ENCODE data around the gene TTLL10. TPM values are rescaled to one million over a fixed set of nuclear protein-coding genes. Genes with fewer than 3 reads are reported as not detected.

The TTLL10 gene
- total RNA-seq, 4 donors from 2014 or later = 0.23 TPM; not detected in 3

DNA sequence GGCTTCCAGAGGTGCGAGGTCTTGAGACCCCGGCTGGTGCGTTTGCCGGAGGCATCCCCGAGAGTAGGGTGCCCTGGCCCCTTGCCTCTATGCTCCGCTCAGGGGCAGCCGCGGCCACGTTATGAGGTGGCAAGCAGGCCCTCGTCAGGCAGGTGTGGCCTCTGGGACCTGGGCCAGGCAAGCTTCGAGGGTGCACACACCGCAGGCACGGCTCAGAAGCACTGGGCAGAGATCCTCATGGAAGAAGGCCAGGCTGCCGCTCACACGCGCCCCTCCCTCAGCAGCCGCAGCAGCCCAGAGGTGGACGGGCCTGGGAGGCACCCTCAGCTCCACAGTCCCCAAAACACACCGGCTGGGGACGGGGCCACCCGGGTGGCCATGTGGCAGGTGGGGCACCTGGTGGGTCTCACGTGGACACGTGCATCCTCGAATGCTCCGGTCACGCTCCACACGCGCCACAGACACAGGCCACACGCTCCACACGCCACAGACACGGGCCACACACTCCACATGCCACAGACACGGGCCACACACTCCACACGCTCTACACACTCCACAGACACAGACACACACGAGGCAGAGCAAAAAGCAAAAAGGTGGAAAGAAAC is 51.7 kb downstream of the TTLL10 start:
- WGBS, 2 donors (ENCODE audit: low coverage in 1 of 2) = 88% methylated on average over 7 of the region's 34 CpGs; no CpG with 5 or more reads in 1 of the 2 donors
- TF ChIP-seq POLR2AphosphoS5 (IDR thresholded peaks at IDR 0.05) (no peak), EP300 (IDR thresholded peaks at IDR 0.05) (no peak), POLR2A (IDR thresholded peaks at IDR 0.05) (no peak), CTCF (IDR thresholded peaks at IDR 0.05) (no peak)
- H3K4me3 ChIP-seq = no peak overlapping the region
- no peak for ATAC-seq
- no peaks in the 10 kb centered on the region for H3K9me3 ChIP-seq
- H3K36me3 ChIP-seq = peaks cover 0 to 94% of the 10 kb centered on the region in 2 donors
- no peaks in the 10 kb centered on the region for H3K27me3 ChIP-seq
- peaks cover 0 to 48% (median 9%) of the 10 kb centered on the region in 3 donors for H3K4me1 ChIP-seq
- H3K27ac ChIP-seq = no peak overlapping the region

GRCh38 chr1:1225913-1226312 is 52.2 kb downstream of the TTLL10 start:
- H3K27me3 ChIP-seq = no peaks in the 10 kb centered on the region
- peaks cover 0 to 88% of the 10 kb centered on the region in 2 donors for H3K36me3 ChIP-seq
- H3K4me3 ChIP-seq = no peak overlapping the region
- no peak for TF ChIP-seq CTCF (IDR thresholded peaks at IDR 0.05)
- no peak for TF ChIP-seq POLR2A (IDR thresholded peaks at IDR 0.05)
- no peak for TF ChIP-seq POLR2AphosphoS5 (IDR thresholded peaks at IDR 0.05)
- TF ChIP-seq EP300 (IDR thresholded peaks at IDR 0.05) = no peak
- ATAC-seq = no peak
- WGBS, 2 donors (ENCODE audit: low coverage in 1 of 2) = 82% methylated on average over 5 of the region's 18 CpGs; no CpG with 5 or more reads in 1 of the 2 donors
- no peaks in the 10 kb centered on the region for H3K9me3 ChIP-seq
- peaks cover 0 to 53% (median 15%) of the 10 kb centered on the region in 3 donors for H3K4me1 ChIP-seq
- no peak overlapping the region for H3K27ac ChIP-seq

DNA sequence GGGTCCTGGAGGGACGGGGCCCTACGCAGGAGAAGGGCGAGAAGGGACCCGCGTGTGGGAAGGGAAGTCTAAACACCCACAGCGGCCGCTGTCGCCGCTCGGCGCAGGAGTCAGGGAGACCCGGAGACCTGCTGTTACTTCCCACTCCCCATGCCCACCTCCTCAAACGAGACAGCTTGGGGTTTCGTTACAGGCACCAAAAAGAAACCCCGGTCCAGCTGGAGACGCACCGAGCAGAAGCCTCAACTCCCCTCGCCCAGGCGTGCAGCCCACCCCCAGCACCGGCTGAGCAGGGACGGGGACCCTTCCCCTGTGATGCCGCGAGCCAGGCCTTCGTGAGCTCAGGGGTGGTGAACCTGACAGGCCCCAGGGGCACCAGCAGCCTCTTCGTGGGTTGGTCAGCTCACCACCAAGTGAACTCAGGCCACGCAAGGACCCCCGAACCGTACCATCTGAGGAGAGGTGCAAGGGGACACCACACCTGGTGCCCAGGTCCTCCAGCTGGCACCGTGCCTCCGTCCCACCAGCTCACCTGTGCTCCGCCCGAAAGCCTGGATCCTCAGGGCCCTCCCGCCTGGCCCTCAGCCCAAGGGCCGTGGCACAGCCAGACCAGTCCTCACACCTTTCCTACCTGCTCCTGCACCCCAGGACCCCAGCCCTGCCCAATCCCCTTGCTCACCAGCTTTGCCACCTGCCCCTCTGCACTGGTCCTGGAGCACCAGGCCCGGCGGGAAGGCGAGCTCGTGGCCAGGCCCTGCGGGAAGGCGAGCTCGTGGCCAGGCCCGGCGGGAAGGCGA is 53.1 kb downstream of the TTLL10 start:
- Histone ChIP-seq H3K27me3 (no peaks in the 10 kb centered on the region), H3K4me1 (peaks cover 0 to 56% (median 15%) of the 10 kb centered on the region in 3 donors), H3K36me3 (peaks cover 0 to 80% of the 10 kb centered on the region in 2 donors), H3K4me3 (no peak overlapping the region), H3K9me3 (no peaks in the 10 kb centered on the region), H3K27ac (no peak overlapping the region)
- WGBS, 2 donors (ENCODE audit: low coverage in 1 of 2) = 78% methylated on average over 4 of the region's 44 CpGs; no CpG with 5 or more reads in 1 of the 2 donors
- ATAC-seq = no peak
- TF ChIP-seq POLR2AphosphoS5 (IDR thresholded peaks at IDR 0.05) (no peak), POLR2A (IDR thresholded peaks at IDR 0.05) (no peak), EP300 (IDR thresholded peaks at IDR 0.05) (no peak), CTCF (IDR thresholded peaks at IDR 0.05) (no peak)

- peaks cover 0 to 56% (median 15%) of the 10 kb centered on the region in 3 donors for H3K4me1 ChIP-seq
- no CpG with 5 or more reads among the region's 25 CpGs for WGBS, 2 donors (ENCODE audit: low coverage in 1 of 2)
- H3K4me3 ChIP-seq = no peak overlapping the region
- H3K27me3 ChIP-seq = no peaks in the 10 kb centered on the region
- ATAC-seq = no peak
- H3K27ac ChIP-seq = no peak overlapping the region
- no peaks in the 10 kb centered on the region for H3K9me3 ChIP-seq
- TF ChIP-seq CTCF (IDR thresholded peaks at IDR 0.05) (no peak), POLR2A (IDR thresholded peaks at IDR 0.05) (no peak), POLR2AphosphoS5 (IDR thresholded peaks at IDR 0.05) (no peak), EP300 (IDR thresholded peaks at IDR 0.05) (no peak)
- H3K36me3 ChIP-seq = peaks cover 0 to 73% of the 10 kb centered on the region in 2 donors
These were observed 53.7 kb downstream of the TTLL10 start for GRCh38 chr1:1227386-1227785.

All from gastroesophageal sphincter (tissue), 4 donors.